HepG2 (cell line): ENCODE measurements around the gene FN1. TPM values are rescaled to one million over a fixed set of nuclear protein-coding genes. Genes with fewer than 3 reads are reported as not detected.
A peak's percentile ranks its signal among the peaks of the same experiment; 100 is the strongest.

Source experiments
- AHR ChIP-seq: IDR thresholded peaks from 2 replicates; pipeline ENCODE4 v1.6.1; 2018; ENCODE audit warnings: missing genetic modification reagents, missing compliant biosample characterization
- ARNT ChIP-seq: fragments of 450-650 bp; IDR thresholded peaks from 2 replicates; pipeline ENCODE4 v1.6.1; 2017
- FOXK1 ChIP-seq: sonication (generic); formaldehyde crosslinking; IDR thresholded peaks from 2 replicates; pipeline ENCODE4 v1.4.0; 2020; ENCODE audit warnings: low read depth, missing genetic modification reagents, borderline replicate concordance
- MTA1 ChIP-seq: sonication (generic); formaldehyde crosslinking; IDR thresholded peaks from 2 replicates; pipeline ENCODE4 v1.4.0; 2020; ENCODE audit warnings: missing genetic modification reagents, mild to moderate bottlenecking, borderline replicate concordance
- PHF5A ChIP-seq: IDR thresholded peaks from one replicate; pipeline ENCODE4 v1.6.1; 2018; ENCODE audit warnings: low read depth, missing genetic modification reagents; ENCODE audit not compliant: unreplicated experiment
- SOX13 ChIP-seq, 3 experiments: fragments of 450-650 bp in 1 of 3; sonication (generic) in 1 of 3; formaldehyde crosslinking in 1 of 3; IDR thresholded peaks in 2 of 3; conservative IDR thresholded peaks in 1 of 3; 2 replicates each; pipeline versions ENCODE4 v1.5.0 to v1.6.1; 2016 to 2020; ENCODE audit warnings: antibody characterized with exemption in 1 of 3, mild to moderate bottlenecking in 1 of 3, missing compliant biosample characterization in 1 of 3, missing genetic modification reagents in 1 of 3, moderate library complexity in 1 of 3
- TBX3 ChIP-seq: fragments of 450-650 bp; IDR thresholded peaks from 2 replicates; pipeline ENCODE4 v1.6.1; 2017; ENCODE audit warnings: antibody characterized with exemption, mild to moderate bottlenecking, inconsistent platforms, borderline replicate concordance
- ZNF24 ChIP-seq: fragments of 450-650 bp; IDR thresholded peaks from 2 replicates; pipeline ENCODE4 v1.6.1; 2017; ENCODE audit warnings: antibody characterized with exemption, mild to moderate bottlenecking
- ZNF326 ChIP-seq: sonication (generic); formaldehyde crosslinking; IDR thresholded peaks from 2 replicates; pipeline ENCODE4 v1.4.0; 2020; ENCODE audit warnings: missing genetic modification reagents, borderline replicate concordance
- ZNF432 ChIP-seq: sonication (generic); formaldehyde crosslinking; IDR thresholded peaks from 2 replicates; pipeline ENCODE4 v1.5.0; 2020; ENCODE audit warnings: missing genetic modification reagents, mild to moderate bottlenecking, borderline replicate concordance
- ZNF451 ChIP-seq: sonication (generic); formaldehyde crosslinking; IDR thresholded peaks from 2 replicates; pipeline ENCODE4 v1.5.0; 2020; ENCODE audit warnings: mild to moderate bottlenecking, missing genetic modification reagents
- ZNF572 ChIP-seq: sonication (generic); formaldehyde crosslinking; IDR thresholded peaks from 2 replicates; pipeline ENCODE4 v1.5.1; 2020; ENCODE audit warnings: mild to moderate bottlenecking, missing genetic modification reagents
- ZNF816 ChIP-seq: sonication (generic); formaldehyde crosslinking; IDR thresholded peaks from 2 replicates; pipeline ENCODE4 v1.8.0; 2022; ENCODE audit warnings: missing genetic modification reagents, mild to moderate bottlenecking, borderline replicate concordance
- ZZZ3 ChIP-seq: sonication (generic); formaldehyde crosslinking; IDR thresholded peaks from 2 replicates; pipeline ENCODE4 v1.4.0; 2020; ENCODE audit warnings: missing genetic modification reagents, mild to moderate bottlenecking, borderline replicate concordance
- polyA plus RNA-seq, 8 experiments: library from polyadenylated mRNA; depleted of rRNA in 3 of 8; stranded (reverse) in 7 of 8; unstranded in 1 of 8; fragments of >200 nt; fragmentation: Illumina TruSeq in 4 of 8; extraction: Trizol in 4 of 8; gene quantifications; 2 replicates each; pipeline versions ENCODE4 v1.2.1 to v1.2.3, GENCODE V29; 2011 to 2016; ENCODE audit warnings: low read depth in 4 of 8, missing spikeins in 1 of 8, mixed read lengths in 1 of 8; ENCODE audit not compliant: insufficient read depth in 1 of 8
- total RNA-seq, 5 experiments: library from RNA; depleted of rRNA; stranded (reverse); fragments of >200 nt; fragmentation: Illumina TruSeq; extraction: Trizol; gene quantifications; 2 replicates each; pipeline ENCODE4 v1.2.3, GENCODE V29; 2016; ENCODE audit warnings: low read depth in 1 of 5
- TF ChIP-seq, protein P1 (sequence below): IDR thresholded peaks from 2 replicates; pipeline ENCODE4 v1.6.1; 2012; ENCODE audit warnings: low read length, improper control_type of control experiment
- TF ChIP-seq, protein P2 (sequence below): sonication (generic); formaldehyde crosslinking; IDR thresholded peaks from 2 replicates; pipeline ENCODE4 v1.4.0; 2020; ENCODE audit warnings: missing genetic modification reagents
- TF ChIP-seq, protein P3 (sequence below): sonication (generic); formaldehyde crosslinking; IDR thresholded peaks from 2 replicates; pipeline ENCODE4 v1.5.1; 2020; ENCODE audit warnings: mild to moderate bottlenecking, missing genetic modification reagents, moderate library complexity
- TF ChIP-seq, protein P4 (sequence below): sonication (generic); formaldehyde crosslinking; IDR thresholded peaks from 2 replicates; pipeline ENCODE4 v1.4.0; 2020; ENCODE audit warnings: missing genetic modification reagents
- TF ChIP-seq, protein P5 (sequence below): sonication (generic); formaldehyde crosslinking; IDR thresholded peaks from 2 replicates; pipeline ENCODE4 v1.5.0; 2020; ENCODE audit warnings: missing genetic modification reagents, mild to moderate bottlenecking, borderline replicate concordance

Gene FN1
- total and polyA plus RNA-seq, 2 of the 13 experiments (the other 11 are each of a cell fraction or from before 2014, with no cell fraction given) = 1,847 to 6,471 TPM

DNA sequence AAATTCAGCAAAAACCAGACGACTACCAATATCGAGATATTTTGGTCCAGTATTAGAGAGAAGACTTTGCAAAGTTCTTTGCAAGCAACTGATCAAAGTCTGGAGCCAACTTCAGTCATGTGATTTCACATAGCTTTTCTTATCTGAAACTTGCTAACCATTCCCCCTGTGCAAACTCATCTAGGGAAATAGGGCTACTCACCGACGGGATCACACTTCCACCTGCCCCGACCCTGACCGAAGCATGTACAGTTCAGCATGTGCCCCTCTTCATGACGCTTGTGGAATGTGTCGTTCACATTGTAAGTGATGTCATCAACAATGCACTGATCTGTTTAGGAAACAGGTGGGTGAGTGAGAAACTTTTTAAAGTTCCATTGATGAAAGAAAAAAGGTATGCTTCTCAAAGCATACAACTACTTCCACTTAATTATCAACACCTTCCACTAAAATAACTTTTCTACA, 15.4 kb downstream of the FN1 start (continued):
- TF ChIP-seq, protein P1, sequence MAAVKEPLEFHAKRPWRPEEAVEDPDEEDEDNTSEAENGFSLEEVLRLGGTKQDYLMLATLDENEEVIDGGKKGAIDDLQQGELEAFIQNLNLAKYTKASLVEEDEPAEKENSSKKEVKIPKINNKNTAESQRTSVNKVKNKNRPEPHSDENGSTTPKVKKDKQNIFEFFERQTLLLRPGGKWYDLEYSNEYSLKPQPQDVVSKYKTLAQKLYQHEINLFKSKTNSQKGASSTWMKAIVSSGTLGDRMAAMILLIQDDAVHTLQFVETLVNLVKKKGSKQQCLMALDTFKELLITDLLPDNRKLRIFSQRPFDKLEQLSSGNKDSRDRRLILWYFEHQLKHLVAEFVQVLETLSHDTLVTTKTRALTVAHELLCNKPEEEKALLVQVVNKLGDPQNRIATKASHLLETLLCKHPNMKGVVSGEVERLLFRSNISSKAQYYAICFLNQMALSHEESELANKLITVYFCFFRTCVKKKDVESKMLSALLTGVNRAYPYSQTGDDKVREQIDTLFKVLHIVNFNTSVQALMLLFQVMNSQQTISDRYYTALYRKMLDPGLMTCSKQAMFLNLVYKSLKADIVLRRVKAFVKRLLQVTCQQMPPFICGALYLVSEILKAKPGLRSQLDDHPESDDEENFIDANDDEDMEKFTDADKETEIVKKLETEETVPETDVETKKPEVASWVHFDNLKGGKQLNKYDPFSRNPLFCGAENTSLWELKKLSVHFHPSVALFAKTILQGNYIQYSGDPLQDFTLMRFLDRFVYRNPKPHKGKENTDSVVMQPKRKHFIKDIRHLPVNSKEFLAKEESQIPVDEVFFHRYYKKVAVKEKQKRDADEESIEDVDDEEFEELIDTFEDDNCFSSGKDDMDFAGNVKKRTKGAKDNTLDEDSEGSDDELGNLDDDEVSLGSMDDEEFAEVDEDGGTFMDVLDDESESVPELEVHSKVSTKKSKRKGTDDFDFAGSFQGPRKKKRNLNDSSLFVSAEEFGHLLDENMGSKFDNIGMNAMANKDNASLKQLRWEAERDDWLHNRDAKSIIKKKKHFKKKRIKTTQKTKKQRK = no peak
- TF ChIP-seq ZNF816 = no peak
- TF ChIP-seq, protein P2, sequence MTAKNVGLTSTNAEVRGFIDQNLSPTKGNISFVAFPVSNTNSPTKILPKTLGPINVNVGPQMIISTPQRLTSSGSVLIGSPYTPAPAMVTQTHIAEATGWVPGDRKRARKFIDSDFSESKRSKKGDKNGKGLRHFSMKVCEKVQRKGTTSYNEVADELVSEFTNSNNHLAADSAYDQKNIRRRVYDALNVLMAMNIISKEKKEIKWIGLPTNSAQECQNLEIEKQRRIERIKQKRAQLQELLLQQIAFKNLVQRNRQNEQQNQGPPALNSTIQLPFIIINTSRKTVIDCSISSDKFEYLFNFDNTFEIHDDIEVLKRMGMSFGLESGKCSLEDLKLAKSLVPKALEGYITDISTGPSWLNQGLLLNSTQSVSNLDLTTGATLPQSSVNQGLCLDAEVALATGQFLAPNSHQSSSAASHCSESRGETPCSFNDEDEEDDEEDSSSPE = peak; percentile 31; the same call in 1 of the 2 replicates
- peak; percentile 66; the same call in 1 of the 2 replicates for TF ChIP-seq FOXK1 (CRISPR knock-in tag)
- TF ChIP-seq, protein P3, sequence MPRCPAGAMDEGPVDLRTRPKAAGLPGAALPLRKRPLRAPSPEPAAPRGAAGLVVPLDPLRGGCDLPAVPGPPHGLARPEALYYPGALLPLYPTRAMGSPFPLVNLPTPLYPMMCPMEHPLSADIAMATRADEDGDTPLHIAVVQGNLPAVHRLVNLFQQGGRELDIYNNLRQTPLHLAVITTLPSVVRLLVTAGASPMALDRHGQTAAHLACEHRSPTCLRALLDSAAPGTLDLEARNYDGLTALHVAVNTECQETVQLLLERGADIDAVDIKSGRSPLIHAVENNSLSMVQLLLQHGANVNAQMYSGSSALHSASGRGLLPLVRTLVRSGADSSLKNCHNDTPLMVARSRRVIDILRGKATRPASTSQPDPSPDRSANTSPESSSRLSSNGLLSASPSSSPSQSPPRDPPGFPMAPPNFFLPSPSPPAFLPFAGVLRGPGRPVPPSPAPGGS (CRISPR knock-in tag) = no peak
- no peak for TF ChIP-seq ZNF326 (CRISPR knock-in tag)
- no peak for TF ChIP-seq ZNF451 (CRISPR knock-in tag)
- no peak for TF ChIP-seq ZNF572 (CRISPR knock-in tag)
- TF ChIP-seq PHF5A (CRISPR knock-in tag) = no peak
- no peak for TF ChIP-seq ZZZ3 (CRISPR knock-in tag)
- TF ChIP-seq, protein P4, sequence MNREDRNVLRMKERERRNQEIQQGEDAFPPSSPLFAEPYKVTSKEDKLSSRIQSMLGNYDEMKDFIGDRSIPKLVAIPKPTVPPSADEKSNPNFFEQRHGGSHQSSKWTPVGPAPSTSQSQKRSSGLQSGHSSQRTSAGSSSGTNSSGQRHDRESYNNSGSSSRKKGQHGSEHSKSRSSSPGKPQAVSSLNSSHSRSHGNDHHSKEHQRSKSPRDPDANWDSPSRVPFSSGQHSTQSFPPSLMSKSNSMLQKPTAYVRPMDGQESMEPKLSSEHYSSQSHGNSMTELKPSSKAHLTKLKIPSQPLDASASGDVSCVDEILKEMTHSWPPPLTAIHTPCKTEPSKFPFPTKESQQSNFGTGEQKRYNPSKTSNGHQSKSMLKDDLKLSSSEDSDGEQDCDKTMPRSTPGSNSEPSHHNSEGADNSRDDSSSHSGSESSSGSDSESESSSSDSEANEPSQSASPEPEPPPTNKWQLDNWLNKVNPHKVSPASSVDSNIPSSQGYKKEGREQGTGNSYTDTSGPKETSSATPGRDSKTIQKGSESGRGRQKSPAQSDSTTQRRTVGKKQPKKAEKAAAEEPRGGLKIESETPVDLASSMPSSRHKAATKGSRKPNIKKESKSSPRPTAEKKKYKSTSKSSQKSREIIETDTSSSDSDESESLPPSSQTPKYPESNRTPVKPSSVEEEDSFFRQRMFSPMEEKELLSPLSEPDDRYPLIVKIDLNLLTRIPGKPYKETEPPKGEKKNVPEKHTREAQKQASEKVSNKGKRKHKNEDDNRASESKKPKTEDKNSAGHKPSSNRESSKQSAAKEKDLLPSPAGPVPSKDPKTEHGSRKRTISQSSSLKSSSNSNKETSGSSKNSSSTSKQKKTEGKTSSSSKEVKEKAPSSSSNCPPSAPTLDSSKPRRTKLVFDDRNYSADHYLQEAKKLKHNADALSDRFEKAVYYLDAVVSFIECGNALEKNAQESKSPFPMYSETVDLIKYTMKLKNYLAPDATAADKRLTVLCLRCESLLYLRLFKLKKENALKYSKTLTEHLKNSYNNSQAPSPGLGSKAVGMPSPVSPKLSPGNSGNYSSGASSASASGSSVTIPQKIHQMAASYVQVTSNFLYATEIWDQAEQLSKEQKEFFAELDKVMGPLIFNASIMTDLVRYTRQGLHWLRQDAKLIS (CRISPR knock-in tag) = peak; percentile 79; the same call in 1 of the 2 replicates
- TF ChIP-seq ZNF24 = no peak
- no peak for TF ChIP-seq MTA1 (CRISPR knock-in tag)
- TF ChIP-seq, protein P5, sequence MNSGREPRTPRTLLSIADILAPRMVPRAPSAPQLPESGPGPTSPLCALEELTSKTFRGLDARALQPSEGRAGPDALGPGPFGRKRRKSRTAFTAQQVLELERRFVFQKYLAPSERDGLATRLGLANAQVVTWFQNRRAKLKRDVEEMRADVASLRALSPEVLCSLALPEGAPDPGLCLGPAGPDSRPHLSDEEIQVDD (CRISPR knock-in tag) = no peak
- TF ChIP-seq TBX3 = peak; percentile 69
- 0 out of 2 replicates have a peak, but pooled peaks have one; percentile 56 for TF ChIP-seq SOX13 (IDR thresholded peaks at IDR 0.05)
- TF ChIP-seq SOX13 (CRISPR knock-in tag; conservative IDR thresholded peaks at IDR 0.05 in 1 of 2, IDR thresholded peaks at IDR 0.05 in 1 of 2) = peak in 1 of 2 experiments; percentile 88; a peak in 2 of 4 replicates
- no peak for TF ChIP-seq AHR
- no peak for TF ChIP-seq ZNF432
- no peak for TF ChIP-seq ARNT
